ENCODE data around the gene CCBE1.

Gene CCBE1

GRCh38 chr18:59663096-59663495 is 34.1 kb downstream of the CCBE1 start:
- no peak for DNase-seq (ENCODE audit: low read depth)
- H3K4me3 ChIP-seq (ENCODE audit: low read length), result no peak overlapping the region
- no peak for TF ChIP-seq CTCF (conservative IDR thresholded peaks at IDR 0.05; ENCODE audit: low read depth, low read length)

GRCh38 chr18:59661891-59662701 is 35.1 kb downstream of the CCBE1 start:
- H3K4me3 ChIP-seq (ENCODE audit: low read length), result no peak overlapping the region
- no peak for TF ChIP-seq CTCF (conservative IDR thresholded peaks at IDR 0.05; ENCODE audit: low read depth, low read length)
- no peak for DNase-seq (ENCODE audit: low read depth)

GRCh38 chr18:59660786-59661743 is 36.2 kb downstream of the CCBE1 start:
- no peak overlapping the region for H3K4me3 ChIP-seq (ENCODE audit: low read length)
- no peak for DNase-seq (ENCODE audit: low read depth)
- no peak for TF ChIP-seq CTCF (conservative IDR thresholded peaks at IDR 0.05; ENCODE audit: low read depth, low read length)

- no peak for TF ChIP-seq CTCF (conservative IDR thresholded peaks at IDR 0.05; ENCODE audit: low read depth, low read length)
These were observed 36.9 kb downstream of the CCBE1 start for GRCh38 chr18:59660366-59660765.

GRCh38 chr18:59659508-59660170 is 37.6 kb downstream of the CCBE1 start:
- no peak for DNase-seq (ENCODE audit: low read depth)
- peak overlapping the region; percentile 27 for H3K4me3 ChIP-seq (ENCODE audit: low read length)
- TF ChIP-seq CTCF (conservative IDR thresholded peaks at IDR 0.05; ENCODE audit: low read depth, low read length), result no peak

More at GRCh38 chr18:59660366-59660765, 36.9 kb downstream of the CCBE1 start:
- no peak for DNase-seq (ENCODE audit: low read depth)
- no peak overlapping the region for H3K4me3 ChIP-seq (ENCODE audit: low read length)

- H3K4me3 ChIP-seq (ENCODE audit: low read length), result no peak overlapping the region
- no peak for TF ChIP-seq CTCF (conservative IDR thresholded peaks at IDR 0.05; ENCODE audit: low read depth, low read length)
- no peak for DNase-seq (ENCODE audit: low read depth)
These were observed 38.3 kb downstream of the CCBE1 start for GRCh38 chr18:59658941-59659340.
